Hippocampal formation (tissue), 2 donors: ENCODE data around the gene CHD9.

ENCODE experiments used
- DNase-seq, 2 donors: peaks; one replicate each; lab custom pipeline; 2025; lab: John Stamatoyannopoulos, UW

Gene CHD9

DNA sequence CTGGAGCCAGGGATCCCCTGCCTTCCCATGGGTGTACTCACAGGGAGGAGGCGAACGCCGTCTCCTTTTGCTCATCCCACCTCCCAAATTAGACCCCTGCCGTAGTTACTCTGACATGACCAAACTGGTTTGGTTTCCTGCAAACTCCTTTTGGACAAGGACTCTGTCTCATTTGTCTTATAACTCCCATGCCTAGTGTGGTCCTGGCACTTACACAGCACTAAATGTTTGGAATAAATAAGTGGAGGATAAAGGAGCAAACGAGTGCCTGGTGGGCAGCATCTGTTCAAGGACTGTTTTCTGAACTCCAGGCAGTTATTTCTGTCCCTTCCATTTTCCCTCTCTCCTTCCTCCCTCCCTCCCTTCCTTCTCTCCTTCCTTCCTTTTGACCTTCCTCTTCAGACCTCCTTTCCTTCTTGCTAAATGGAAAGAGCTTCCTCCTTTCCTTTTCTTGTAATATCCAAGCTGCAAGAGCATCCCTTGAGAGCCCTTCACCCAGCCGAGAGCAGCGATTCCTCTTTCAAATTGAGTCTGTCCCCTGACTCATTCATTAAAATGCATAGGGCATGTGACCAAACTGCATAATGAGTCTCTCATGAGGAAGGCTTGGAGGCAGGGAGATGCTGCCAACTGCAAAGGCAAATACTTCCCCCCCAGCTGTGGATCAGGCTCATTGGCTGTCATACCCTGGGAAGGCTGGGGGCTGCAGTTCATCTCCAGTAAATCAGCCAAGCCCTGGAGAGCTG lies 36.8 kb downstream of the CHD9 start:
- peak; percentile 77 to 91 for DNase-seq

DNA sequence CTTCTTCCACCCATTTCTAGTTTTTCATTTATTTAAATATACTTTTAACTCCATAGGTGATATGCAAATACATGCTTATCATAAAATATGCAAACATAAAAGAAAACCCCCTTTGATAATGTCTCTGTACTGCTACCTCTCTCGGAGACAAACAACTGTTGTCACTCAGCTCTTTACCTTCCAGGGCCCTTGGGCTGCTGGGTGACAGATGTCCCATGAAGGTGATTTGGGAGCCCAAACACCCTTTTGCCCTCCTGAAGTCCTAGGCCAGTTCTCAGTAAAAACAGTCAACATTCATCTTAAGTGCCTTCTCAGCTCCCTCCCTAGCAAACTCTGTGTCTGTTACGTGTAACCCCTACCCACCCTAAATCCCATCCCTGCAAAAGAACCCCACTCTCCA lies 37.5 kb downstream of the CHD9 start:
- no peak for DNase-seq

DNA sequence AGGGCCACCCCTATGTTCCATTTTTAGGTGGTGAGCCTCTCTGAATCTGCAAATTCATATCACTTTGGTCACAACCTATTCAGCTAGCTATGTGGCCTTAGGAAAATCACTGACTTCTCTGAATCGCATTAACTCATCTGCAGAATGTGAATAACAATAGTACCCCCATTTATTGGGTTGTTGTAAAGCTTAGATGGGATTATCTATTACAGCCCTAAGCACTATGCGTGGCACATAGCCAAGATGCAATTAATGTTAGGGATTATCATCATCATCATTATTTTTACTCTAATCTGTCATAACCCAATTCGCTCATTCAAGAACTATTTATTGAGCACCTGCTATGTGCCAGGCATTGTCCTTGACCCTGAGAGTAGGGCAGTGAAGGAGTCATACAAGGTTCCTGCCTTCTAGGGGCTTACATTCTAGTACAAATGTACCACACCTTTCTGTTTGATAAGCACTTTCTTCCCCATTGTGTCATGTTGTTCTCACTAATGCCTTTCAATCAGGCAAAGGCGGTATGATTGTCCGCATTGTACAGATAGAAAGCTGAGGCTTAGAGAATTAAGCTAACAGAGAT lies 38.5 kb downstream of the CHD9 start:
- DNase-seq, result no peak

DNA sequence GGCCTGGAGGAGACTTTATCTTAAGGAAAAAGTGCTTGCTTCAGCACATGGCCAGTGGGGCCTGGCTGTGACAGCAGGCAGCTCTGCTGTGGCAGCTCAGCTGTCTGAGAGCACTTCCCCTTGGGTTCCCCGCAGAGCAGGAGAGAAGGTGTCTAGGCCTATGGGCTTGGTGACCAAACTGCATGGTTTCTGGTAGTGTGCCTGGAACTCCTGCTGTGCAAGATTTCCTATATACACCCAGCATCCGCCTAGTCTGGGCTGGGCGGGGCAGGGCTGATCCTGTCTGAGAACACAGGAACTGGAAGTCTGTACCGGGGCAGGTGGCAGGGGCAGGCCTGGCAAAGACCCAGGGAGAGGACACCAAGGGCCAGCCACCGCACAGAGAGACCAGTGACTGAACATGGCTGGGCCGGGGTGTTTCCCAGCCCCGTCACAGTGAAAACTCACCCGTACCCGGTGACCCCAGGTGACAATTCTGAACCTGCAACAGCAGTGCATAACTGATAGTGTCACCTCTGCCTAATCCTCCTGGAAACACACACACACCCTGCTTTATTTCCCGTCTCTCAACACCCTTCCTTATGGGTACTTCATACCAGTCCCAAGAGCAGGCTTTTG lies 39.3 kb downstream of the CHD9 start:
- DNase-seq, result peak in 1 of 2 donors; percentile 58

DNA sequence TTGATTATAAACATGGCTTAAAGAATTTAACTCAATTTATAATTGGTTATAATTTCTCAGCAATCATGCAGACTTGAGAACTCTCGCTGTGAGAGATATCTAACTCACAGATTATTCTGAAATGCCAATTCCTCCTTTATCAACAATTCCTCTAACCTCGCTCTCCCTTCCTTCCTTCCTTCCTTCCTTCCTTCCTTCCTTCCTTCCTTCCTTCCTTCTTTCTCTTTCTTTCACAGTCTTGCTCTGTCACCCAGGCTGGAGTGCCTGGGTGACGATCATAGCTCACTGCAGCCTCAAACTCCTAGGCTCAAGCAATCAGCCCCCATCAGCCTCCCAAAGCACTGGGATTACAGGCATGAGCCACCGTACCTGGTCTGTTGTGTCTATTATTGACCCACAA lies 42.4 kb downstream of the CHD9 start:
- no peak for DNase-seq

DNA sequence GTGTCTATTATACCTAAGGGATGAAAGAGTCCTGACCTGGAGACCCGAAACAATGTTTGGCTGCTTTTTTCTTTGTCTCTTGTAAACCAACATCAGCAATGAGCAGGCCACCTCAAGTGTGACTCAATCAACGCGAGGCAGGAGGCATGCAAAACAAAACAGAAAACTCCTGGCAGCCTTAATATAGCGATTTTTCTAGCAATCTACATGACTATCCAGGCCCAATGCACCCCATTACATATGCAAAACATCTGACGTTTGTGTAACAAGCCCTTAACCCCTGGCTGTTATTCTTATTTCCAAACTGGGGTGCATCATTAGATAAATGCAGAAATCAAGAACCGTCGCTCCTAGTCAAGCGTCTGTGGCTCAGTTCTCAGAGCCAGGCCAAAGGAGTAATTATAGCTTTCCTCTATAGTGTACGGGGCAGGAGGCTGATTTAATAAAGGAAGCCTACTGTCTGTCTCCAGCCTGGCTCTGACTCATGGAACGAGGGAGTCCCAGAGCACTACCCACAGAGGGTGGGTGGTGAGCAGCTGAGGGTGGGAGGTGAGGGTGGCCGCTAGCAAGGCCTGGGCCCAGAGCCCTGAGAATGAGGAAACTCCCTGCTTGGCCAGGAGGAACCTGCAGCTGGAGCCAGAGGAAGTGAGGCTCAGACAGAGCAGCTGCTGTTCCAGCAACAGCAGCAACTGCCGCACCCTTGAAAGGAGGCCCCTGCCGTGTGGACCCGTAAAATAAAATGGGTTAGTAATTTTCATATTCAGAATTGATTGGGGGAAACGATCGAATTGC lies 43.9 kb downstream of the CHD9 start:
- peak; percentile 58 to 60 for DNase-seq

DNA sequence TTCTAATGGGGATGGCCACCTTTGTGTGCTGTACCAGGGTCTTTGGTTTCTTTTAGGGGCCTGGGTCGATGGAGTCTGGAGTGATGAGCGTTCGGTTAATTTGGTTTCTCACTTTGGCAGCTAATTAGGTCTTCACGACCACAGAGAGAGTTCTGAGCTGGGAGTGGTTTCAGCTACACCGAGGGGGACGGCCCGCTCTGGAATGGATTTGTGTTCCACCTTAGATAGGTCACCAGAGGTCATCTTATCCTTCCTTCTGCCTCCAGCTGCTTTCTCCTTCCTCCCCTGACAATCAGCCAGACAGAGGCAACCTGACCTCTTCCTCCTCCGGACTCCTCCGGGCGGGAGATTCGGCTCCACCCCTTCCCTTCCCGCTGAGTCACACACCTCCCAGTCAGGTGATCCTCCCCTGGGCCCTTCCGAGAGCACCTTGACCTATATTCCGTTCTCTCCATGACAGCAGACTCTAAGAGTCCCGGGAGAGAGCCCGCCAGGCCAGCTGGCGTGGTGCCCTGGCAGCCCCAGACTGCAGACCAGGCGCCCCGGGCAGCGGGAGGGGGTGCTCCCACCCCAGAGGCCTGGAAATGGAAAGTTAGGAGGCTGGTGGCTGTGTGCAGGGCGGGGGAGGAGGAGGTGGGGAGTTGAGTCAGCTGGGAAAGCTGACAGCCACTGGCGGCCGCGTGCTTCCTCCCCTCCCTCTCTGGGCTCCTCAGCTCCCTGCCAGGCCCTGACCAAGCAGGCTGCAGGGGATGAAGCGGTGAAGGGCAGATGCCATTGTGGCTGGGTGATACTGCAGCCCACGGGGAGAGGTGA lies 44.7 kb downstream of the CHD9 start:
- DNase-seq, result peak; percentile 86 to 87

DNA sequence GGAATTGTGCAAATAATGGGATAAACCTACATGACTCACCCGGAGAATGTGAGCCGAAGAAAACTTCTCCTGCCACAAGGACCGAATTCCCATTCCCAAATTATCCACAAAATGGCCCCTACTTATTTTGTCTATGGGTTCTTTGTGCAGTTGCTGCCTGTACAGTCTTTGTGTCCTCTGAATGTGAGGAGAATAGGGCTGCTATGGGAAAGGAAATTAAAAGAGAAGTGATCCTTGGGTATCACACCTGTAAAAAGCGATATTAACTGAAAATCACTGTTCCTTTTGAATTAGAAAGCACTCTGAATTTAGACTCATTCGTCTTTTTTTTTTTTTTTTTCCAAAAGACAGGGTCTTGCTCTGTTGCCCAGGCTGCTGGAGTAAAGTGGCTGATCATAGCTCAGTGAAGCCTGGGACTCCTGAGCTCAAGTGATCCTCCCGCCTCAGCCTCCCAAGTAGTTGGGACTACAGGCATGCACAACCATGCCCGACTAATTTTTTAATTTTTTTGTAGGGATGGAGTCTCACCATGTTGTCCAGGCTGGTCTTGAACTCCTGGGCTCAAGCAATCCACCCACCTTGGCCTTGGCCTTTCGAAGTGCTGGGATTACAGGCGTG lies 45.4 kb downstream of the CHD9 start:
- no peak for DNase-seq

DNA sequence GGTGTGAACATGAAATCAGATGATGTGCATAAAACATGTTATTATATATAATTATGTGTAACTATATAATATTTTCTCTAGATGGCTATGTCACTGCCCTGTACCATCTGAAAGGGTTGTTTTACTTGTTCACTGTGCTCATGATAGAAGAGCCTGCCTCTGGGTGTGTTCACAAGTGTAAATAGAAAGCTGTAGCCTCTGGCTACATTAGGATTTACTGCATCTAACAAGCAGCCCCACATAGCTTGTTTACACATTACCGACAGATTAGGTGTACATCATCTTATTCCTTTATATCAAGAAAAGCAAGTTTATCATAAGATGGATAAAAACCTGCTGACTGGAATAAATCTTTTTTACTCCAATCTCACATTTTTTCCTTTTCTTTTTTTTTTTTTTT lies 46.1 kb downstream of the CHD9 start:
- DNase-seq, result no peak

DNA sequence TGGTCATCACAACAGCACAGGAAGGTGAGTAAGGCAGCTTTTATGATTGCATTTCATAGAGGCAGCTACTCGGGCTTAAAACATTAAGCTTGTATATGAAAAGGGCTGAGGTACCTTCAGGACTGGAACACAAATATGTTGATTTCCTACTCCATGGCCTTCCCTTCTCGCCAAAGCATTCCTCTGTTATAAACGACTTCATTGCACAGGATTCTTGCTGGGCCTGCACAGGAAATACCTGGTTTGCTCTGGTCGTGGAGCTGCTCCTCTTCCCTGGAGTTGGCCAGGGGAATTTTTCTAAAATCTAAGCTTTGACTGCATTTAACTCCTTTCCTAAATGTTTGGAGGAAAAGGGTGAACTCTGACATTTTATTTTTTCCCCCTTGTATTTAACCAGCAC lies 49.0 kb downstream of the CHD9 start:
- DNase-seq, result no peak

DNA sequence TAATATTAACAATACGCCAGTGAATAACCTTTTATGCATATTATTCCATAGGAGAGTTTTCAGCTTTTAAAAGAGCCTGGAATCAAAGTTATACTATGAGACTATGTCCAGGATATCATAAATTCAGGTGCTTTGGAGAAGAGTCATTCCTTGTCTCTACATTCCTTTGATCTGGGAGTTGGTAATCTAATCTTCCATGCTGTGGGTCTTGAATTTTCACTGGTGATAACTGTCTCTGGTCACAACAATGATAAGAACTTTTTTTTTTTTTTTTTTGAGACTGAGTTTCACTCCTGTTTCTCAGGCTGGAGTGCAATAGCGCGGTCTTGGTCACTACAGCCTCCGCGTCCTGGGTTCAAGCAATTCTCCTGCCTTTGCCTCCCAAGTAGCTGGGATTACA lies 50.8 kb downstream of the CHD9 start:
- DNase-seq, result no peak

DNA sequence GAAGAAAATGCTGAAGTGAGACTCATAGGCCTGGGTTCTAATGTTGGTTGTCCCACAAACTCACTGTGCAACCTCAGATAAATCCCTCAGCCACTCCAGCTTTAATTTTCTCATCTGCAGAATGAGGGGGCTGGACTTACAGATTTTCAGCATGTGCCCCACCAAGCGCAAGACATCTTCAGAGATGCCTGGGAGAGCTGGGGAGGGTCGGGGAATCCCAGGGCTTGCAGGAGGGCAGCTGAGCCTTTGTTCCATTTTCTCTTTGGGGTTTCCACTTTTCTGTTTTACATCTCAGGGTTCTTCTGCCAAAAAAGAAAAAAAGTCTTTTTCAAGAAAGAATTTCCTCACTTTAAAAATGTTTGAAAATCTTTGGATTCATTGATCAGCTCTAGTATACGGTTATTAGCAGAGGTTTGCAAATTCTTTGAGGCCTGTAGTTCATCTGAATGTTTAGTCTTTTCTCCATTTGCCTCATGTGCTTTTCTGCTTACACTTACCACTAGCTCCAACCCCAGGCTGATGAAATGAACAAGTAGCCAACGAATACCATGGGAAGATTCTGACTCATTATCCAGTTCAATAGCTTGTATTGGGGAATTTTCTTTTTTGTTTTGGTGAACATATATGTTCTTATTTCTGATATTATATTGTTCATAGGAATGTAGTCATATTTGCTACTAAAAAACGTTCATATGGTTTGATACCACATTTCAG lies 56.4 kb downstream of the CHD9 start:
- no peak for DNase-seq

DNA sequence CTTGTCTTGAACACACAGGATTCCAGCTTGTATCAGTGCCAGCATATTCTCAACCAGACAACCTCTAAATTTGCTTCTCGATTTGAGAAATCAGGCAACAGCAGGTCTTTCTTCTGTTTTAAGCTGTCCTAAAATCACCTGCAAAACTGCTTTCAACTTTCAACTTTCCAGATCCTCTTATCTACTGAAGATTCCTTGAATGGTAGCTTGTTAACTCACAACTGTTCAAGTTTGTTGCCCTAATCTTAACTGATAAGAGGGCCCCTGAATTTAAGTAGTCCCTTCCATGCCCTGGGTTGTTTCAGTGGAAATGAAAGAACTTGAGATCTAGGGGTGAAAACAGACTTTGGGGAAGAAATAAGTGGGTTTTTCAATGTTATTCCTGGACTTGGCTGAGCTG lies 57.2 kb downstream of the CHD9 start:
- DNase-seq, result no peak

DNA sequence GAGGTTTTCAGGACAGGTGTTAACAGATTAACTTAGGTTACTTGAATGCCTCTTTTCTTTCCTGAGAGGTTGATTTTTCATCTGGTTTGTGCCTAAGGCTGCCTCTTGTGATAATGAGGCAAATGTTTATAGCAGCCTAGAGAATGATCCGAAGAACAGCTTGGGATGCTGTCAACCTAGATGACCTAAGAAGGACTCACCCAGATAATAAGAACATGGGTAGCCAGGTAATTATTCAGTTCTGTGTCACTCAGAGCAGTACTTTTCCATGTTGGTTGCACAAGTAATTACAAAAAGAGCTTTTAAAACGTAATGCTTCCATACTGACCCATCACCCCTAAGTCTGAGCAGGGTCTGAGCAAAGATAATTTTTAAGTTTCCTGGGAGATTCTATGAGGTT lies 60.3 kb downstream of the CHD9 start:
- DNase-seq, result no peak

DNA sequence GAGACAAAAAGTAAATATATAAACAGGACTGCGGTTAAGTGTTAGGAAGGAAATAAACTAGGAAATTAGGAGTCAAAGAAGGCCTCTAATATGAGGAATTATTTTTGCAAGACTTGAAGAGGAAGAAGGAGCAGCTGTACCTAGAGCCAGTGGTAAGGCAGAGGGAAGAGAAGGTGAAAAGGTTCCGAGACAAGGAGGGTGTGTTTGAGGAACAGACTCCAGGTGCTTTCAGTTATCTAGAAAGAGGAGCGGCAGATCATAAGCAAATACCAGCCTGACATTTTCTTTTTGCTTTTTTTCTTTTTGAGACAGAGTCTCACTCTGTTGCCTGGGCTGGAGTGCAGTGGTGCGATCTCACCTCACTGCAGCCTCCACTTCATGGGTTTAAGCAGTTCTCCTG lies 61.0 kb downstream of the CHD9 start:
- no peak for DNase-seq

DNA sequence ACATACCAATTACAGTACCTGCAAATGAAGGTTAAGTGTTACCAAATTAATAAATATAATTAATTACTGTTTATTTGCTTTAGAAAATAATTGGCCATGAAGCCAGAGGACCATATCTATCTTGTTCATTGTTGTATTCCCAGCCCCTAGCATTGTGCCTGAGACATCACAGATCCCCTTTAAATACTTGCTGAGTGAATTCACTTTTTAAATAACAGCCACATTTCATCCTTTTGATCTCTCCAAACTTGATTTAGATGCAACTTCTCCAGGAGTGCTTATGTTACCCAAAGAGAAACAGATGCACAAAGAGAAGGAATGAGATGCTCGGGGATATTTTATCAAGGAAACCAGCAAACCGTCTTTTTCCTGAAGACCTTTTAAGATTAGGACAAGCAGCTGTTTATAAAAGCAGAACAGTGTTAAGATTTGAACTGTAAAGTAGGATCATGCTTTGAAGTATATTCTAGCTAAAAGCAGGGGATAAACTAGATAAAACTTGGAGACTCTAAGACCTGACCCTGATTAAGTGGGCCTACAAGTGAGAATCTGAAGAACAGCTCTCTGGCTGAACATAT lies 66.3 kb downstream of the CHD9 start:
- DNase-seq, result no peak

DNA sequence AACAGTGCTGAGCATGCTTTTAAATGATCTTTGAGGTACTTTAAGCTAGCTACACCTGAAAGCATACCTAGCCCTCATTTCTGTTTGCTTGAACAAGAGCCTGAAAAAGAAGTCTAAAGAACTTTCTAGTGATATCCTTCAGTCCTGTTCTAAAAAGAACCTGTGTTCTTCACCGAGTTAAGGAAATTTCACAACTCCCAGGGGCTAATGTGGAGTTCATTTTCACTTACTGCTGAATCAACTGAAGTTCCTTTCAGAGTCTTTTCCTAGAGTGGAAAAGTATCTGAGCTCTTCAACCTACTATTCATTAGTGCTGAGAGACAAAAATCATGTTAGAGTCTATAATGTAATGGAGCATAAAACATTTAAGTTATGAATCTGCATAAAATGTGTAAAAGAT lies 66.9 kb downstream of the CHD9 start:
- no peak for DNase-seq

DNA sequence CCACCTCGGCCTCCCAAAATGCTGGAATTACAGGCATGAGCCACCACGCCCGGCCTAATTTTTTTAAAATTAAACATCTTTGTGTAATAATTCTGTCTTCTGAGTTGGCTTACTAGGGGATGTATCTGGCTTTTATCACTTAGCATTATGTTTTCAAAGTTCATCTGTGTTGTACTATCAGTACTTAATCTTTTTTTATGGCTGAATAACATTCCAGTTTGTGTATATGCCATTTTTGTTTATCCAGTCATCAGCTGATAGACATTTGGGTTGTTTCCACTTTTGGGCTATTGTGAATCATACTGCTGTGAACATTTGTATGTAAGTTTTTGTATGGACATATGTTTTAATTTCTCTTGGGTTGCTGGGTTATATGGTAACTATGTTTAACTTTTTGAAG lies 69.0 kb downstream of the CHD9 start:
- DNase-seq, result no peak

DNA sequence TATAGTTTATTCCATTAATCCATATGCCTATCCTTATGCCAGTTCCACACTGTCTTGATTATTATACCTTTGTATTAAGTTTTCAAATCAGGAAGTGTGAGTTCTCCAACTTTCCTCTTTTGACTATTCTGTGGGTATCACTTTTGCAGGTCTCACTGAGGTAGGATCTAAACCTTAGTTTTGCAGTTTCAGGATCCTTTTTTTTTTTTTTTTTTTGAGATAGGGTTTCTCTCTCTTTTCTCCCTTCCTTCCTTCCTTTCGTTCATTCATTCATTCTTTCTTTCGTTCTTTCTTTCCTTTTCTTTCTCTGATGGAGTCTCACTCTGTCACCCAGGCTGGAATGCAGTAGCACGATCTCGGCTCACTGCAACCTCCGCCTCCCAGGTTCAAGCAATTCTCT lies 71.6 kb downstream of the CHD9 start:
- DNase-seq, result no peak
